PC-9 (cell line): Measurements from ENCODE around the gene TSHZ3. TPM values are rescaled to one million over a fixed set of nuclear protein-coding genes. Genes with fewer than 3 reads are reported as not detected.

Experiments used
- BruUV-seq: library from RNA; stranded (reverse); fragments of 400-500 nt; replicated peaks from 2 replicates; lab custom pipeline; 2021; lab: Mats Ljungman, UMichigan
- CTCF ChIA-PET: fragments of 300-600 bp; sonication (Branson Sonifier 250); formaldehyde crosslinking; loops from one replicate; lab custom pipeline; 2022; ENCODE audit warnings: antibody characterized with exemption; lab: Charles Lee
- POLR2A ChIA-PET: fragments of 300-600 bp; sonication (Branson Sonifier 250); formaldehyde crosslinking; loops from one replicate; lab custom pipeline; 2022; ENCODE audit warnings: antibody characterized with exemption; ENCODE audit not compliant: unreplicated experiment; lab: Charles Lee
- DNase-seq, 2 experiments: peaks; one replicate each; pipeline versions ENCODE4 v3.0.0 to v3.0.0-alpha.2; 2015 to 2022; ENCODE audit warnings: mixed read lengths in 1 of 2
- H2AFZ ChIP-seq: fragments of 200-600 bp; sonication (generic); 2 replicates; pipeline ENCODE4 v1.8.1; 2017; ENCODE audit warnings: antibody characterized with exemption
- H3F3A ChIP-seq: fragments of 200-600 bp; sonication (generic); 2 replicates; pipeline ENCODE4 v1.8.1; 2017; ENCODE audit warnings: antibody characterized with exemption, mild to moderate bottlenecking, low read depth; ENCODE audit not compliant: insufficient read depth
- H3K27ac ChIP-seq: fragments of 200-600 bp; sonication (generic); 2 replicates; pipeline ENCODE4 v1.6.1; 2016; ENCODE audit warnings: mixed run types
- H3K27me3 ChIP-seq: fragments of 200-600 bp; sonication (generic); 2 replicates; pipeline ENCODE4 v1.6.1; 2016; ENCODE audit warnings: low read depth, mixed run types; ENCODE audit not compliant: insufficient read depth
- H3K36me3 ChIP-seq: fragments of 200-600 bp; sonication (generic); 2 replicates; pipeline ENCODE4 v1.6.1; 2016; ENCODE audit warnings: low read depth, mixed run types
- H3K4me1 ChIP-seq: fragments of 200-600 bp; sonication (generic); replicated peaks from 2 replicates; pipeline ENCODE4 v1.6.1; 2016; ENCODE audit warnings: mixed run types; ENCODE audit not compliant: insufficient read depth
- H3K4me2 ChIP-seq: fragments of 200-600 bp; sonication (generic); 2 replicates; pipeline ENCODE4 v1.6.1; 2017; ENCODE audit warnings: mixed run types
- H3K4me3 ChIP-seq: fragments of 200-600 bp; sonication (generic); 2 replicates; pipeline ENCODE4 v1.6.1; 2016; ENCODE audit warnings: mixed run types
- H3K79me2 ChIP-seq: fragments of 200-600 bp; sonication (generic); 2 replicates; pipeline ENCODE4 v1.6.1; 2017; ENCODE audit warnings: low read depth, mixed run types
- H3K9me2 ChIP-seq: fragments of 200-600 bp; sonication (generic); 2 replicates; pipeline ENCODE4 v1.8.1; 2017; ENCODE audit warnings: mild to moderate bottlenecking; ENCODE audit not compliant: insufficient read depth
- H3K9me3 ChIP-seq: fragments of 200-600 bp; sonication (generic); 2 replicates; pipeline ENCODE4 v1.8.1; 2016; ENCODE audit warnings: low read depth; ENCODE audit not compliant: insufficient read depth
- H4K20me1 ChIP-seq: fragments of 200-600 bp; sonication (generic); 2 replicates; pipeline ENCODE4 v1.8.1; 2017; ENCODE audit not compliant: insufficient read depth
- EZH2 ChIP-seq: fragments of 200-600 bp; sonication (generic); IDR thresholded peaks from 2 replicates; pipeline ENCODE4 v1.8.0; 2017; ENCODE audit warnings: antibody characterized with exemption, low read depth
- intact Hi-C: fragments of 100-400 bp; cut with micrococcal nuclease; formaldehyde crosslinking; loops from one replicate; pipeline ENCODE4 v1.10.0; 2022; ENCODE audit not compliant: unreplicated experiment
- total RNA-seq: library from RNA; stranded (reverse); gene quantifications from 2 replicates; pipeline ENCODE4 v1.2.3, GENCODE V29; 2021
- TF ChIP-seq, protein P1 (sequence below): fragments of 200-600 bp; sonication (generic); conservative IDR thresholded peaks from 2 replicates; pipeline ENCODE4 v1.6.1; 2017; ENCODE audit warnings: mixed run types, antibody characterized with exemption, mild to moderate bottlenecking, moderate library complexity

TSHZ3 gene
- total RNA-seq, 1 experiment from 2014 or later, result not detected

DNA sequence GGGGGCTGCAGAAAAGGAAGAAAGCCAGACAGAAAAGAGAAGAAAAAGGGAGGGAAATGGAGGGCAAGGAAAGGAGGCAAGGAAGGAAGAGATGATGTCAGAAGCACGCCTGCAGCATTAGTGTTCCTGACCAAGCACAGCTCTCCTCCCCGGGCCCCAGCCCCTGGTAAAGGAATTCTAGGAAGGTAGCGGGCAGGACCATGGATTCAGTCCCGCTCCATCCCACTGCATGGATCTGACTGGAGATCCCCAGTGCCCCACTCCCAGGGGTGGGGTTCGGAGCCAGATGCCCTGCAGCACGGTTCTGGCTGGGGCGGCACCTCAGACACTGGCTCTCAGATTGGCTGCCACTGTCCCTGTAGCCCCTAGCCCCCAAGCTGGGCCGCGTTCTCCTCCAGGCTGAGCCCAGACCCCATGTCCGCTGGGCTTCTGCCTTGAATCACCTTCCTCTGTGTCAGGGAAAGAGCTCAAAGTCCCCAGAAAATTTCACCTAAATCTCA lies 59.8 kb downstream of the TSHZ3 start:
- ChIA-PET CTCF (no interaction called here), POLR2A (no interaction called here)
- H3K9me3 ChIP-seq, result no peaks in the 10 kb centered on the region
- BruUV-seq, result no TSS peak
- H3K27me3 ChIP-seq, result peaks cover 41% of the 10 kb centered on the region
- H3K4me2 ChIP-seq, result no peak overlapping the region
- H4K20me1 ChIP-seq, result no peaks in the 10 kb centered on the region
- no peak for DNase-seq
- H3K36me3 ChIP-seq, result no peaks in the 10 kb centered on the region
- no peak overlapping the region for H2AFZ ChIP-seq
- TF ChIP-seq EZH2, result no peak
- TF ChIP-seq, protein P1, sequence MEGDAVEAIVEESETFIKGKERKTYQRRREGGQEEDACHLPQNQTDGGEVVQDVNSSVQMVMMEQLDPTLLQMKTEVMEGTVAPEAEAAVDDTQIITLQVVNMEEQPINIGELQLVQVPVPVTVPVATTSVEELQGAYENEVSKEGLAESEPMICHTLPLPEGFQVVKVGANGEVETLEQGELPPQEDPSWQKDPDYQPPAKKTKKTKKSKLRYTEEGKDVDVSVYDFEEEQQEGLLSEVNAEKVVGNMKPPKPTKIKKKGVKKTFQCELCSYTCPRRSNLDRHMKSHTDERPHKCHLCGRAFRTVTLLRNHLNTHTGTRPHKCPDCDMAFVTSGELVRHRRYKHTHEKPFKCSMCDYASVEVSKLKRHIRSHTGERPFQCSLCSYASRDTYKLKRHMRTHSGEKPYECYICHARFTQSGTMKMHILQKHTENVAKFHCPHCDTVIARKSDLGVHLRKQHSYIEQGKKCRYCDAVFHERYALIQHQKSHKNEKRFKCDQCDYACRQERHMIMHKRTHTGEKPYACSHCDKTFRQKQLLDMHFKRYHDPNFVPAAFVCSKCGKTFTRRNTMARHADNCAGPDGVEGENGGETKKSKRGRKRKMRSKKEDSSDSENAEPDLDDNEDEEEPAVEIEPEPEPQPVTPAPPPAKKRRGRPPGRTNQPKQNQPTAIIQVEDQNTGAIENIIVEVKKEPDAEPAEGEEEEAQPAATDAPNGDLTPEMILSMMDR, result no peak
- intact Hi-C loops, result no loop called here
- no peak overlapping the region for H3K27ac ChIP-seq
- H3K79me2 ChIP-seq, result no peaks in the 10 kb centered on the region
- no peaks in the 10 kb centered on the region for H3K4me1 ChIP-seq
- no peak overlapping the region for H3K4me3 ChIP-seq
- H3K9me2 ChIP-seq, result no peaks in the 10 kb centered on the region
- no peaks in the 10 kb centered on the region for H3F3A ChIP-seq

DNA sequence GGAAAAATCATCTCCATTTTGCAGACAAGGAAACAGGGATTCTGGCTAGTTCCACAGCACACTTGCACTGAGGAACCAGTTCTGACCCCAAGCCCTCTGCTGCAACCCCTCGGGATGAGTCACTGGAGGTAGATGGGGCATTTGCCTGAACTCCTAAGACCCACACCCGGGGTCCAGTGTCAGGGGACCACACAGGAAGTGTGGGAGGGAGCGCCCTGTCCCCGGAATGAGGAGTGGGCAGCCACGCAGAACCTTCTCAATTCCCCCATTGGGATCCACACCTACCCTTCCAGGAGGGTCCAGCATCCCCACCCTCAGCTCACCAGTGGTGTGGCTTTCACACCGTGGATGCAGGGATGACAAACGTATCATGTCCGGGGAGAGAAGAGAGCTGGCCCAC lies 62.7 kb downstream of the TSHZ3 start:
- peaks cover 61% of the 10 kb centered on the region for H3K27me3 ChIP-seq
- H3K9me2 ChIP-seq, result no peaks in the 10 kb centered on the region
- ChIA-PET CTCF (no interaction called here), POLR2A (no interaction called here)
- no peak overlapping the region for H2AFZ ChIP-seq
- H3F3A ChIP-seq, result no peaks in the 10 kb centered on the region
- BruUV-seq, result no TSS peak
- no peak overlapping the region for H3K4me2 ChIP-seq
- no peak overlapping the region for H3K4me3 ChIP-seq
- no peaks in the 10 kb centered on the region for H3K9me3 ChIP-seq
- H4K20me1 ChIP-seq, result no peaks in the 10 kb centered on the region
- TF ChIP-seq, protein P1, result no peak
- TF ChIP-seq EZH2, result no peak
- H3K4me1 ChIP-seq, result no peaks in the 10 kb centered on the region
- no peak for DNase-seq
- H3K27ac ChIP-seq, result no peak overlapping the region
- no peaks in the 10 kb centered on the region for H3K79me2 ChIP-seq
- H3K36me3 ChIP-seq, result no peaks in the 10 kb centered on the region
- intact Hi-C loops, result no loop called here

DNA sequence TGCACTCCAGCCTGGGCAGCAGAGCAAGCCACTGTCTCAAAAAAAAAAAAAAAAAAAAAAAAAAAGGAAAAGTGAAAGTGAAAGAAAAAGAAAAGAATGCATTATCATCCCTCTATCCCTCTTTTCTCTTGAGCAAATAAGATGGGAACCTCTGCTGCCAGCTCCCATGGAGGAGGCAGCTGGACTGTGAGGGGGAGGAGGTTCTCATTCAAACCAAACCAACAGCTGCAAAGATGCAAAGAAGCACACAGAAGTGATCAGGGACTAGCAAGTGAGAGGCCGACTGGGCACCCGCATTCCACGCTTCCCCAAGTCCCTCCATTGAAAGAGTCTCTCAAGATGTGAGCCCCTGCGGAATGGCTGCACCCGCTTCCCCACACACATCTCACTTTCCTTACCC lies 63.5 kb downstream of the TSHZ3 start:
- no peak for DNase-seq
- H3K36me3 ChIP-seq, result no peaks in the 10 kb centered on the region
- ChIA-PET CTCF (no interaction called here), POLR2A (no interaction called here)
- no peak for TF ChIP-seq EZH2
- TF ChIP-seq, protein P1, result no peak
- H3K4me3 ChIP-seq, result no peak overlapping the region
- no peaks in the 10 kb centered on the region for H3F3A ChIP-seq
- no peaks in the 10 kb centered on the region for H3K9me2 ChIP-seq
- peaks cover 69% of the 10 kb centered on the region for H3K27me3 ChIP-seq
- no peaks in the 10 kb centered on the region for H4K20me1 ChIP-seq
- no peaks in the 10 kb centered on the region for H3K79me2 ChIP-seq
- H3K4me2 ChIP-seq, result peak overlapping the region; percentile 58
- H3K9me3 ChIP-seq, result no peaks in the 10 kb centered on the region
- no TSS peak for BruUV-seq
- intact Hi-C loops, result no loop called here
- no peaks in the 10 kb centered on the region for H3K4me1 ChIP-seq
- H3K27ac ChIP-seq, result no peak overlapping the region
- H2AFZ ChIP-seq, result no peak overlapping the region
